ENCODE results near the gene BEX1.

BEX1 gene

DNA sequence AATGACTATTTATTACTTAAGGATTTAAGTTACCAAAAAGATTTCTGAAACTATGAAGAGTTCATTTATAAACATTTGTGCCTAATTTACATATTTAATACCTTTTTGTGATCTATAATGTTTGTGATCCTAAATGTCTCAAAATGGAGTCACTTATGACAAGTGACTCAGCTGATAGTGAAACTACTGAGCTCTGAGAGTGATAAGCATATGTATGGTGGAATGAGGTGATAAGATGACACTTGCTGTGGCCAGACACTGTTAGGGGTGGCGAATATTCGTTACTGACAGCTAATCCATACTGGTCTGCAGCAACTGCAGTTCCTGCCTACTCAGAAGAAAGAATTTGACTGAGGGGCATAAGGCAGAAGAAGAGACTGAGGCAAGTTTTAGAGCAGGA is 34.5 kb upstream of the BEX1 start:
- TF ChIP-seq CTCF (IDR thresholded peaks at IDR 0.05; ENCODE audit: insufficient read depth, low read depth, low read length, missing control alignments), result no peak
- no peak for DNase-seq (ENCODE audit: low read depth)
- H3K4me3 ChIP-seq (ENCODE audit: low read length), result no peak overlapping the region

- TF ChIP-seq CTCF (IDR thresholded peaks at IDR 0.05; ENCODE audit: insufficient read depth, low read depth, low read length, missing control alignments), result no peak
- no peak for DNase-seq (ENCODE audit: low read depth)
- H3K4me3 ChIP-seq (ENCODE audit: low read length), result no peak within 1 kb of the TSS
Observed at GRCh38 chrX:103092942-103093341, 29.0 kb upstream of the BEX1 start, which contains the start of gene NXF3. Gene NXF3, minus strand, starts transcription at chrX:103093143. Its CDS starts 120 bp downstream, at chrX:103093023.

DNA sequence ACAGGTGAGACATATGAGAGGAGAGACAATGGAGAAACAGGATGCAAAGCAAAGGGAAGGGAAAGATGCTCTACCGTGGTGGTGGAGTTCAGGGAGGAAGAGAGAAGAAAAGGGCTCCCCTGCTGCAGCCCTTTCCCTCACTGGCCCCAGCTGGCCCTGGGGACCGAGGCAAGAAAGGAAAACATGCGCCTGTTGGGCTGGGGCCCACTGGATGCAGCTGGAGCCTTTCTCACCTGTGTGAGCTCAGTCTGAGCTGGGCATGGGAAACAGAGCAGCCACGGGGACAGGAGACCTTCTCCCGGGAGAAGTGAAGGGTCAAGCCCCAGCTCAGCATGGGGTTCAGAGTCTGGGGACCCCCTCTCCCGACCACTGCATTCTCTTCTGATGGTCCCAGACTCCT is 17.1 kb upstream of the BEX1 start:
- H3K4me3 ChIP-seq (ENCODE audit: low read length), result no peak overlapping the region
- DNase-seq (ENCODE audit: low read depth), result no peak
- TF ChIP-seq CTCF (IDR thresholded peaks at IDR 0.05; ENCODE audit: insufficient read depth, low read depth, low read length, missing control alignments), result no peak

- no peak for TF ChIP-seq CTCF (IDR thresholded peaks at IDR 0.05; ENCODE audit: insufficient read depth, low read depth, low read length, missing control alignments)
- no peak for DNase-seq (ENCODE audit: low read depth)
- no peak overlapping the region for H3K4me3 ChIP-seq (ENCODE audit: low read length)
Observed at GRCh38 chrX:103073467-103073866, 9.5 kb upstream of the BEX1 start.

DNA sequence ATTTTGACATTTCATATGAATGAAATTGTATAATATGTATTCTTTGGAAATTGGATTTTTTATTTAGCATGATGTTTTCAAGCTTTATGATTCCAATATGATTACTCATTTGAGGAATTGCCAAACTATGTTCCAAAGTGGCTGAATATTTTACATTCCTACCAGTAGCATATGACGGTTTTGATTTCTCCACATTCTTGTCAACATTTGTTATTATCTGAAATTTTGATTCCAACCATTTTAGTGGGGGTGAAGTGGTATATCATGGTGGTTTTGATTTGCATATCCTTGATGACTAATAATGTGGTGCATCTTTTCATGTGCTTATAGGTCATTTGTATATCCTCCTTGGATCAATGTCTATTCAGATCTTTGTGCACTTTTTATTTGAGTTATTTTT is 2.6 kb upstream of the BEX1 start:
- no peak for TF ChIP-seq CTCF (IDR thresholded peaks at IDR 0.05; ENCODE audit: insufficient read depth, low read depth, low read length, missing control alignments)
- DNase-seq (ENCODE audit: low read depth), result no peak
- no peak overlapping the region for H3K4me3 ChIP-seq (ENCODE audit: low read length)

- no peak for TF ChIP-seq CTCF (IDR thresholded peaks at IDR 0.05; ENCODE audit: insufficient read depth, low read depth, low read length, missing control alignments)
- peak; percentile 31 for DNase-seq (ENCODE audit: low read depth)
- no peak overlapping the region for H3K4me3 ChIP-seq (ENCODE audit: low read length)
Observed at GRCh38 chrX:103063191-103063845, 653 bp downstream of the BEX1 start.

DNA sequence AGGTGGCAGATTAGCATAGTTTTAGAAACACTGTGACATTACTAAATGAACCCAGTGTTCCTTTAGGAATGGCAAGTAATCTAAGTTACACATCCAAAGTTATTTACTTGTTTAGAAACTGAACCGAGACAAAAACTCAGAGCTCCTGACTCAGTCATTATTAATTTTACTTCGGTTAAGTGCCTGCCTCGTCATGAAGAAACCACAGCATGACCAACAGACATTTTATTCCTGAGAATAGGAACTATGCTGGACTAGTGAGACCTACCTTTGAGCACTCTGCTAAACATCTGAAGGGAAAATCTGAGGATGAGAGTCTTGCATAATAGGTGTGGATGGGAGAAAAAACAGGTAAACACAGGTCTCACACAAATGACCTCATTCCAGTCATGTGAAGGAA is 2.5 kb downstream of the BEX1 start:
- TF ChIP-seq CTCF (IDR thresholded peaks at IDR 0.05; ENCODE audit: insufficient read depth, low read depth, low read length, missing control alignments), result no peak
- no peak overlapping the region for H3K4me3 ChIP-seq (ENCODE audit: low read length)
- DNase-seq (ENCODE audit: low read depth), result peak; percentile 1
